Skeletal muscle tissue (tissue), 4 donors: ENCODE results near the gene ROBO1. TPM values are rescaled to one million over a fixed set of nuclear protein-coding genes. Genes with fewer than 3 reads are reported as not detected.

Experiments used
- H3K27ac ChIP-seq: one replicate; pipeline ENCODE4 v1.7.0; 2013; ENCODE audit warnings: mild to moderate bottlenecking, low read depth, low read length, inconsistent platforms
- H3K27me3 ChIP-seq, 3 donors: one replicate each; pipeline ENCODE4 v1.7.0; 2013; ENCODE audit warnings: low read length in 3 of 3; ENCODE audit not compliant: control insufficient read depth in 3 of 3, insufficient read depth in 3 of 3
- H3K36me3 ChIP-seq, 3 donors: one replicate each; pipeline ENCODE4 v1.7.0; 2013; ENCODE audit warnings: low read length in 3 of 3; ENCODE audit not compliant: control insufficient read depth in 3 of 3, insufficient read depth in 3 of 3
- H3K4me1 ChIP-seq, 3 donors: one replicate each; pipeline ENCODE4 v1.7.0; 2013; ENCODE audit warnings: low read length in 3 of 3, mild to moderate bottlenecking in 3 of 3; ENCODE audit not compliant: control insufficient read depth in 3 of 3, insufficient read depth in 3 of 3
- H3K4me3 ChIP-seq, 3 donors: one replicate each; pipeline ENCODE4 v1.7.0; 2013; ENCODE audit warnings: low read length in 3 of 3
- H3K9ac ChIP-seq, 3 donors: one replicate each; pipeline ENCODE4 v1.7.0; 2013; ENCODE audit warnings: low read length in 3 of 3, mild to moderate bottlenecking in 3 of 3, moderate library complexity in 2 of 3, low read depth in 1 of 3
- H3K9me3 ChIP-seq, 3 donors: one replicate each; pipeline ENCODE4 v1.7.0; 2013; ENCODE audit warnings: low read length in 3 of 3; ENCODE audit not compliant: control insufficient read depth in 3 of 3
- total RNA-seq: library from RNA; depleted of rRNA; stranded (reverse); fragments of >200 nt; gene quantifications from one replicate; pipeline ENCODE4 v1.2.3, GENCODE V29; 2014
- donor health status: Osteomylitis.

Gene ROBO1
- total RNA-seq, 1 donor from 2014 or later = 20.4 TPM

GRCh38 chr3:79215286-79215685 lies 552.5 kb downstream of the ROBO1 start:
- Histone ChIP-seq H3K9me3 (no peaks in the 10 kb centered on the region), H3K4me3 (no peak overlapping the region), H3K27ac (no peak overlapping the region), H3K27me3 (no peaks in the 10 kb centered on the region), H3K4me1 (no peaks in the 10 kb centered on the region), H3K36me3 (no peaks in the 10 kb centered on the region), H3K9ac (no peak overlapping the region)

- no peaks in the 10 kb centered on the region for H3K36me3 ChIP-seq
- H3K27ac ChIP-seq = no peak overlapping the region
- H3K27me3 ChIP-seq = no peaks in the 10 kb centered on the region
- no peak overlapping the region for H3K4me3 ChIP-seq
- H3K4me1 ChIP-seq = no peaks in the 10 kb centered on the region
- no peak overlapping the region for H3K9ac ChIP-seq
- no peaks in the 10 kb centered on the region for H3K9me3 ChIP-seq
Measured at GRCh38 chr3:79211586-79212359, 556.0 kb downstream of the ROBO1 start.

- no peak overlapping the region for H3K9ac ChIP-seq
- H3K4me1 ChIP-seq = no peaks in the 10 kb centered on the region
- H3K9me3 ChIP-seq = no peaks in the 10 kb centered on the region
- no peak overlapping the region for H3K27ac ChIP-seq
- H3K36me3 ChIP-seq = no peaks in the 10 kb centered on the region
- no peak overlapping the region for H3K4me3 ChIP-seq
- H3K27me3 ChIP-seq = no peaks in the 10 kb centered on the region
Measured at GRCh38 chr3:79204351-79204750, 563.4 kb downstream of the ROBO1 start.

GRCh38 chr3:79203144-79203519 lies 564.7 kb downstream of the ROBO1 start:
- H3K9me3 ChIP-seq = no peaks in the 10 kb centered on the region

GRCh38 chr3:79202471-79203143 lies 565.2 kb downstream of the ROBO1 start:
- Histone ChIP-seq H3K4me1 (no peaks in the 10 kb centered on the region), H3K27me3 (no peaks in the 10 kb centered on the region), H3K4me3 (no peak overlapping the region), H3K36me3 (no peaks in the 10 kb centered on the region), H3K9me3 (no peaks in the 10 kb centered on the region), H3K27ac (no peak overlapping the region), H3K9ac (no peak overlapping the region)

More at GRCh38 chr3:79203144-79203519, 564.7 kb downstream of the ROBO1 start:
- H3K9ac ChIP-seq = no peak overlapping the region
- no peaks in the 10 kb centered on the region for H3K27me3 ChIP-seq
- no peak overlapping the region for H3K27ac ChIP-seq
- no peaks in the 10 kb centered on the region for H3K36me3 ChIP-seq
- H3K4me1 ChIP-seq = no peaks in the 10 kb centered on the region
- no peak overlapping the region for H3K4me3 ChIP-seq

DNA sequence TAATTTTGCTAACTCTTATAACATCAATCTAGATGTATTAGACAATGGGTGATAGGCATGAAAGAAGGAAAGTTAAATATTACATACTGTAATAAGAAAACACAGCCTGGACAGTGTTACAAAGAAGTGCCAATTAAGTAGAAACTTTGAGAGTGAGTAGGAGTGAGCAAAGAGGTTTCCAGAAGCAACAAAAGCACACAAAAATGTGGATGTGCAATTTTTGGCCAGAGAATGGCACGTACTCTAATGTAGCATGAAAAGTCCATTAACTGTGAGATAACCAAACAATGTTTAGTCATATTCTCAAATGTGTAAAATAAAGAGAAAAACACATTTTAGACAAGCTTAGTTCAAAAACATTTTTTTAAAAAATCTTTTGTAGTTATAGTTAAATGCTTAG lies 567.3 kb downstream of the ROBO1 start:
- H3K9ac ChIP-seq = no peak overlapping the region
- no peak overlapping the region for H3K4me3 ChIP-seq
- no peak overlapping the region for H3K27ac ChIP-seq
- H3K27me3 ChIP-seq = no peaks in the 10 kb centered on the region
- no peaks in the 10 kb centered on the region for H3K4me1 ChIP-seq
- H3K9me3 ChIP-seq = no peaks in the 10 kb centered on the region
- H3K36me3 ChIP-seq = no peaks in the 10 kb centered on the region

DNA sequence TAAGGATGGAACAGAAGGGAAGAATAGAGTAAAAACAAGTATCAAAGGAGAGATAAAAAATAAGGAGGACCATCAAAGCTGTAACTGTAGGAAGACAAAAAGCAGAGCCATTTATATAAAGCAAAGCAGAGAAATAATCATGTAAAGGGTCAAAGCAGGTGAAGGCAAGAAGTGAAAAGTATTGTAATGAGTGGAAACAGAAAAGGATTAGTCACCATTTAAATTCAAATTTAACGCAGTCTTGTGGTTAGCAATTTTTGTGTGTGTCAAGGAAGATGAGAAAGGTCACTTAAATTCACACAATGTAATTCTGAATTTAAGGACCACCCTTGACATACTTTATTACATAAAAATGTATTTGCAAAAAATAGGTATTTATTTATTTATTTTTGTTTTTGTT lies 567.8 kb downstream of the ROBO1 start:
- Histone ChIP-seq H3K4me3 (no peak overlapping the region), H3K9me3 (no peaks in the 10 kb centered on the region), H3K9ac (no peak overlapping the region), H3K27me3 (no peaks in the 10 kb centered on the region), H3K36me3 (no peaks in the 10 kb centered on the region), H3K4me1 (no peaks in the 10 kb centered on the region), H3K27ac (no peak overlapping the region)

- H3K4me1 ChIP-seq = no peaks in the 10 kb centered on the region
- H3K27ac ChIP-seq = no peak overlapping the region
- no peaks in the 10 kb centered on the region for H3K36me3 ChIP-seq
- H3K27me3 ChIP-seq = no peaks in the 10 kb centered on the region
- no peak overlapping the region for H3K4me3 ChIP-seq
- no peaks in the 10 kb centered on the region for H3K9me3 ChIP-seq
- no peak overlapping the region for H3K9ac ChIP-seq
Measured at GRCh38 chr3:79187426-79187825, 580.4 kb downstream of the ROBO1 start.

DNA sequence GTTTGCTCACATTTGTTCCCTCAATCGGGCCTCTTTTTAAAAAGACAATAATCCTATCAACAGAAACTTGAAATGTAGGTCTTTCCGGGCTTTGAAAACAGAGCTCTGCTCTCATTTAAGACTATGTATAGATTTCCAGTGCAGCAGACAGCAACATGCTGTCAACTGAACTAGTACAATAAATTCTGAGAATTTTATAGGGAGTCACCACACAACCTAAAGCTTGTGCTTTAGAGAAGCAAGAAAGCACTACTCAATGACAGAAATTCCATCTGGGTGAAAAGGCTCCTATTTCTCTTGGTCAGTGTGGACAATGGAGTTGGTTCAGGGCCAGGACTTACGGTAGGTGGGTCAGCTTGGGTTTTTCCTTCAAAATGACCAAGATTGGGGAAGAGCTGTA lies 583.5 kb downstream of the ROBO1 start:
- no peak overlapping the region for H3K4me3 ChIP-seq
- no peaks in the 10 kb centered on the region for H3K9me3 ChIP-seq
- no peaks in the 10 kb centered on the region for H3K4me1 ChIP-seq
- no peak overlapping the region for H3K9ac ChIP-seq
- H3K36me3 ChIP-seq = no peaks in the 10 kb centered on the region
- no peaks in the 10 kb centered on the region for H3K27me3 ChIP-seq
- H3K27ac ChIP-seq = no peak overlapping the region

DNA sequence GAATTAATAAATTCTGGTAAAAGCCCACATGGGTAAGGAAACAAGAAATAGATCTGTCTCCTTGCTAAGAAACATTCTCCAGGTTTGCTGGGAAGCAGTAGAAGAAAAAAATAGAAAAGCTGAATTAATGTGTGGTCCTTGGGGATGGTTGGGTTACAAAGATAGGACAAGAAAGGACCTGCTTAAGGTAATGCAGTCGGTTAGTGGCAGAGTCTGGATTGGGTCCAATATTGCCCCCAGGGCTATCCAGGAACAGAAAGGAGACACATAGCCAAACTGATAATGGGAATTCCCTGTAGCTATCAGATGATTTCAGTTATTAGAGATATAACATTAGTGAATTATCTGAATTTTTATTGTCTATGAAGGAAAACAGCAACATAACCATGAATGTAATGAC lies 584.3 kb downstream of the ROBO1 start:
- H3K4me3 ChIP-seq = no peak overlapping the region
- no peaks in the 10 kb centered on the region for H3K4me1 ChIP-seq
- no peaks in the 10 kb centered on the region for H3K27me3 ChIP-seq
- H3K27ac ChIP-seq = no peak overlapping the region
- no peak overlapping the region for H3K9ac ChIP-seq
- no peaks in the 10 kb centered on the region for H3K9me3 ChIP-seq
- H3K36me3 ChIP-seq = no peaks in the 10 kb centered on the region
